Thoracic aorta (tissue), 2 donors: Measurements from ENCODE around the gene B3GALT4. TPM values are rescaled to one million over a fixed set of nuclear protein-coding genes. Genes with fewer than 3 reads are reported as not detected.

Experiments
- ATAC-seq: fragments of 150-250 bp; one replicate; pipeline ENCODE4 v1.8.0; 2017; ENCODE audit warnings: low read depth; ENCODE audit not compliant: insufficient number of reproducible peaks, low FRiP score
- DNase-seq: peaks from one replicate; pipeline ENCODE4 v3.0.0-alpha.2; 2020; ENCODE audit warnings: low spot score
- H3K27ac ChIP-seq, 2 donors: fragments of 200-600 bp; sonication (generic); 1 replicate in 1 of 2; 2 replicates in 1 of 2; pipeline ENCODE4 v1.5.1; 2016; ENCODE audit warnings: mild to moderate bottlenecking in 2 of 2, moderate library complexity in 2 of 2
- H3K27me3 ChIP-seq: fragments of 200-600 bp; sonication (generic); replicated peaks from 2 replicates; pipeline ENCODE4 v1.6.0; 2016; ENCODE audit warnings: mild to moderate bottlenecking; ENCODE audit not compliant: insufficient read depth
- H3K36me3 ChIP-seq: fragments of 200-600 bp; sonication (generic); one replicate; pipeline ENCODE4 v1.5.1; 2016
- H3K4me1 ChIP-seq, 2 donors: fragments of 200-600 bp; sonication (generic); 1 replicate in 1 of 2; 2 replicates in 1 of 2; pipeline versions ENCODE4 v1.5.1 to v1.6.0; 2016; ENCODE audit warnings: low read depth in 2 of 2, mild to moderate bottlenecking in 1 of 2; ENCODE audit not compliant: control insufficient read depth in 1 of 2
- H3K4me3 ChIP-seq: fragments of 200-600 bp; sonication (generic); 2 replicates; pipeline ENCODE4 v1.5.1; 2016; ENCODE audit warnings: mild to moderate bottlenecking
- H3K9me3 ChIP-seq: fragments of 200-600 bp; sonication (generic); 2 replicates; pipeline ENCODE4 v1.5.1; 2016
- CTCF ChIP-seq: fragments of 200-600 bp; sonication (generic); IDR thresholded peaks from one replicate; pipeline ENCODE4 v1.5.1; 2019; ENCODE audit warnings: antibody characterized with exemption
- total RNA-seq, 2 donors: library from RNA; depleted of rRNA; stranded (reverse); fragments of >200 nt; gene quantifications; one replicate each; pipeline versions ENCODE4 v1.1.0 to v1.2.3, GENCODE V29; 2016

B3GALT4 gene
- total RNA-seq, 2 donors from 2014 or later: 18.1 to 27.3 TPM

- Histone ChIP-seq H3K4me1 (peaks cover 27 to 44% of the 10 kb centered on the region in 2 donors), H3K36me3 (no peaks in the 10 kb centered on the region), H3K9me3 (no peaks in the 10 kb centered on the region), H3K4me3 (peak overlapping the region; percentile 71), H3K27me3 (no peaks in the 10 kb centered on the region), H3K27ac (peak overlapping the region; percentile 92 to 96)
- DNase-seq (no peak), ATAC-seq (no peak)
- TF ChIP-seq CTCF: no peak
Measured at GRCh38 chr6:33312361-33313104, 35.6 kb downstream of the B3GALT4 start.

DNA sequence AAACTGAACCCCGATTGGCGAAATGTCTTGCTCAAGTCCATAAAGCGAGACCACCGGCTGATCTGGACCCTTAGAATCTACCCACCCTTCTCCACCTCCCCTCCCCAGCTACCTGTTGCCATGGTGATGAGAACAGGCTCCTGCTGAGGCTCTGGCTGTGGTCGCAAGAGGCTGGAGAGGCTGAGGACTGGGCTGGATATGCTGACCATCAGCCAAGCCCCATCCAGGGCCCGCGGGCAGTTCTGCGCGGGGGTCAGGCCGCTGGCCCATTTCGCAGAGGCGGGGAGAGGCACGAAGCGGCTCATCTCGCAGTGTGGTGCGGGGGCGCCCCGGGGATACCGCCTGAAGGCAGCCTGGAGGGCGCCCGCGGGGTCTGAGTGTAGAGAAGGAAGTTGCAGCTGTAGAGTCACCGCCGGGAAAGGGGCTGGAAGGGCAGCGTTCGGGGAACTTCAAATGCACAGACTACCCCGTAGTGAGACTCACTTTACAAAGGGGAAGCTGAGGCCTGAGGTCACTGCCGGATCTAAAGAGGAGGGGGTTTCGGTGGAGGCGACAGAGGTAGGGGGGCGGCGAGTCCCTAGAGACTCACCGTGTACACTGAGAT lies 36.3 kb downstream of the B3GALT4 start:
- Histone ChIP-seq H3K36me3 (no peaks in the 10 kb centered on the region), H3K27ac (peak overlapping the region; percentile 92 to 96), H3K4me1 (peaks cover 27 to 44% of the 10 kb centered on the region in 2 donors), H3K4me3 (peak overlapping the region; percentile 71), H3K9me3 (no peaks in the 10 kb centered on the region), H3K27me3 (no peaks in the 10 kb centered on the region)
- ATAC-seq (no peak), DNase-seq (no peak)
- no peak for TF ChIP-seq CTCF

- Histone ChIP-seq H3K27ac (peak within 1 kb of the TSS; percentile 92 to 96), H3K4me3 (peak within 1 kb of the TSS; percentile 71), H3K4me1 (peaks cover 34 to 52% of the 10 kb centered on the region in 2 donors), H3K36me3 (peaks cover 3% of the 10 kb centered on the region), H3K27me3 (no peaks in the 10 kb centered on the region), H3K9me3 (no peaks in the 10 kb centered on the region)
- no peak for TF ChIP-seq CTCF
- ATAC-seq (no peak), DNase-seq (no peak)
Measured at GRCh38 chr6:33313709-33314514, 37.0 kb downstream of the B3GALT4 start, which contains the start of gene TAPBP. Gene TAPBP, minus strand, starts transcription at chr6:33314078. Its CDS starts 37 bp downstream, at chr6:33314041.

GRCh38 chr6:33314515-33314942 lies 37.6 kb downstream of the B3GALT4 start:
- Histone ChIP-seq H3K36me3 (peaks cover 10% of the 10 kb centered on the region), H3K4me3 (peak overlapping the region; percentile 71), H3K27me3 (no peaks in the 10 kb centered on the region), H3K9me3 (no peaks in the 10 kb centered on the region), H3K27ac (peak overlapping the region; percentile 92 to 96), H3K4me1 (peaks cover 39 to 58% of the 10 kb centered on the region in 2 donors)
- DNase-seq (no peak), ATAC-seq (no peak)
- no peak for TF ChIP-seq CTCF
